Upper lobe of left lung (tissue), 6 donors: Measurements from ENCODE around the gene WARS2. TPM values are rescaled to one million over a fixed set of nuclear protein-coding genes. Genes with fewer than 3 reads are reported as not detected.
"Not testable (repeated sequence)": the region's sequence is repeated elsewhere in the genome, so short reads cannot be mapped to it uniquely, and the experiment has no call there.

Experiments used
- ATAC-seq, 2 donors: fragments of 200-7000 bp; cut with Tn5 transposase; one replicate each; pipeline ENCODE4 v1.9.1; 2022; ENCODE audit warnings: mild to moderate bottlenecking in 2 of 2, moderate library complexity in 2 of 2; ENCODE audit not compliant: low FRiP score in 2 of 2
- DNase-seq, 2 donors: peaks; one replicate each; pipeline ENCODE4 v3.0.0-alpha.2; 2019 to 2020
- H3K27ac ChIP-seq, 4 donors: fragments of 200-600 bp; sonication (generic); one replicate each; pipeline ENCODE4 v1.5.1; 2016 to 2019
- H3K27me3 ChIP-seq, 4 donors: fragments of 200-600 bp; sonication (generic); one replicate each; pipeline ENCODE4 v1.5.1; 2017 to 2019
- H3K36me3 ChIP-seq, 4 donors: fragments of 200-600 bp; sonication (generic); one replicate each; pipeline ENCODE4 v1.5.1; 2016 to 2019
- H3K4me1 ChIP-seq, 4 donors: fragments of 200-600 bp; sonication (generic); one replicate each; pipeline ENCODE4 v1.5.1; 2018 to 2019
- H3K4me3 ChIP-seq, 4 donors: fragments of 200-600 bp; sonication (generic); one replicate each; pipeline ENCODE4 v1.5.1; 2017 to 2019; ENCODE audit warnings: mild to moderate bottlenecking in 2 of 4, moderate library complexity in 1 of 4
- H3K9me3 ChIP-seq, 4 donors: fragments of 200-600 bp; sonication (generic); one replicate each; pipeline ENCODE4 v1.5.1; 2018 to 2019
- EP300 ChIP-seq, 4 donors: sonication (generic); formaldehyde crosslinking; IDR thresholded peaks; one replicate each; pipeline ENCODE4 v1.5.1; 2017; ENCODE audit warnings: antibody characterized with exemption in 4 of 4, control low read depth in 2 of 4
- POLR2A ChIP-seq, 4 donors: fragments of 450-650 bp; IDR thresholded peaks; one replicate each; pipeline ENCODE4 v1.5.1; 2016 to 2017; ENCODE audit warnings: antibody characterized with exemption in 4 of 4, mild to moderate bottlenecking in 2 of 4
- POLR2AphosphoS5 ChIP-seq, 2 donors: sonication (generic); formaldehyde crosslinking; IDR thresholded peaks; one replicate each; pipeline ENCODE4 v1.5.1; 2017; ENCODE audit warnings: antibody characterized with exemption in 2 of 2
- WGBS, 2 donors: methylation state at CpG; one replicate each; pipeline ENCODE4 v1.1.5; 2017 to 2018; 5-methylcytosine and 5-hydroxymethylcytosine counted together
- total RNA-seq, 6 donors: library from RNA; depleted of rRNA in 4 of 6; stranded (reverse); fragments of >200 nt in 4 of 6; gene quantifications; one replicate each; pipeline versions ENCODE4 v1.1.0 to v1.2.1, GENCODE V29; 2016 to 2021
- TF ChIP-seq, protein P1 (sequence below), 6 experiments: fragments of 450-650 bp in 4 of 6; fragments of 200-600 bp in 2 of 6; sonication (generic) in 2 of 6; IDR thresholded peaks; one replicate each; pipeline ENCODE4 v1.5.1; 2016 to 2019; ENCODE audit warnings: antibody characterized with exemption in 6 of 6
- donor health status: DM: no; HTN: no; CAD: no; lungs with moderate emphysema.
- donor health status: DM: no; HTN: yes; CAD: no; lungs with severe emphysema.

WARS2 gene
- total RNA-seq, 6 donors from 2014 or later: 6.3 to 20.5 (median 13.5) TPM

DNA sequence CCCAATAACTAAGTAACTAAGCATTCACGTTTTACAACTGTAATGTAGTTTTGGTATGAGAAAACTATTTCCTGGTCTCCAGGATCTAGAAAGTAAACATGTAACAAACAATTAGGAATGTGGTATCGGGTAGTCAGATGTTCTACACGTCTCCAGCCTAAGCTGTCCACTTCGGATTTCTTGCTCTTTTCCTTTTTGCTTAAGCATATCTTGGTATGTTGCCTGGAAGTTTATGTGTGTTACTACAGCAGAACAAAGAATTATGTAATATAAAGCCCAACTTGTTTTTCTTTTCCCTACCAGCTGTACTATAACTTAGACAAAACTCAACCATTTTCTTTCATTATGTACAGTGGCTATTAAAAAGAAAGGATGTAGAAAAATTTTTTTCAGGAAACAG is 20.4 kb upstream of the WARS2 start:
- Histone ChIP-seq H3K9me3 (no peaks in the 10 kb centered on the region), H3K4me1 (peaks cover 0 to 6% (median 0%) of the 10 kb centered on the region in 4 donors), H3K36me3 (peaks cover 0 to 48% (median 11%) of the 10 kb centered on the region in 4 donors), H3K4me3 (no peak overlapping the region), H3K27me3 (no peaks in the 10 kb centered on the region), H3K27ac (peak overlapping the region in 1 of 4 donors; percentile 28)
- peak in 1 of 2 donors; percentile 47 for ATAC-seq
- DNase-seq: no peak
- TF ChIP-seq EP300 (IDR thresholded peaks at IDR 0.05) (no peak), POLR2A (IDR thresholded peaks at IDR 0.05) (no peak), POLR2AphosphoS5 (IDR thresholded peaks at IDR 0.05) (no peak)
- TF ChIP-seq, protein P1, sequence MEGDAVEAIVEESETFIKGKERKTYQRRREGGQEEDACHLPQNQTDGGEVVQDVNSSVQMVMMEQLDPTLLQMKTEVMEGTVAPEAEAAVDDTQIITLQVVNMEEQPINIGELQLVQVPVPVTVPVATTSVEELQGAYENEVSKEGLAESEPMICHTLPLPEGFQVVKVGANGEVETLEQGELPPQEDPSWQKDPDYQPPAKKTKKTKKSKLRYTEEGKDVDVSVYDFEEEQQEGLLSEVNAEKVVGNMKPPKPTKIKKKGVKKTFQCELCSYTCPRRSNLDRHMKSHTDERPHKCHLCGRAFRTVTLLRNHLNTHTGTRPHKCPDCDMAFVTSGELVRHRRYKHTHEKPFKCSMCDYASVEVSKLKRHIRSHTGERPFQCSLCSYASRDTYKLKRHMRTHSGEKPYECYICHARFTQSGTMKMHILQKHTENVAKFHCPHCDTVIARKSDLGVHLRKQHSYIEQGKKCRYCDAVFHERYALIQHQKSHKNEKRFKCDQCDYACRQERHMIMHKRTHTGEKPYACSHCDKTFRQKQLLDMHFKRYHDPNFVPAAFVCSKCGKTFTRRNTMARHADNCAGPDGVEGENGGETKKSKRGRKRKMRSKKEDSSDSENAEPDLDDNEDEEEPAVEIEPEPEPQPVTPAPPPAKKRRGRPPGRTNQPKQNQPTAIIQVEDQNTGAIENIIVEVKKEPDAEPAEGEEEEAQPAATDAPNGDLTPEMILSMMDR (IDR thresholded peaks at IDR 0.05): no peak
- 34 to 46% methylated on average over 4 of the region's 4 CpGs for WGBS, 2 donors

DNA sequence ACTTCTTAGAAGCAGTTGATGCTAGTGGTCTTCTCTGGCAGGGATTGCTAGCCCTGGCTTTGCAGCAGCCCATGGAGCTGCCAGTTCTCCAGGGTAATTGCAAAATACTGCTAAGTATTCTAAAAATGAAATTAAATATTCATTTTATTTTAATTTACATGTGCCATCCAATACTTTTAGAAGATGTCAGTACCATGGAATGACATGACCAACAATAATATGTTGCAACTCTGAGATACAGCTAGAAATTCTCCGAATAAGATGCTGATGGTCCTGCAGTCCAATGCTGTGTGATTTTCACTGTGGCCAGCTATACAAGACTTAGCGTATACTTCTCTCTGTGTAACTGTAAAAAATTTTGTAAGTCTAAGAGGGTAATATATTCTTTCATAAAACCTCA is 20.0 kb upstream of the WARS2 start:
- peaks cover 0 to 48% (median 11%) of the 10 kb centered on the region in 4 donors for H3K36me3 ChIP-seq
- H3K4me1 ChIP-seq: peaks cover 0 to 6% (median 0%) of the 10 kb centered on the region in 4 donors
- H3K4me3 ChIP-seq: no peak overlapping the region
- H3K9me3 ChIP-seq: no peaks in the 10 kb centered on the region
- DNase-seq (no peak), ATAC-seq (peak in 1 of 2 donors; percentile 48)
- TF ChIP-seq POLR2A (IDR thresholded peaks at IDR 0.05): no peak
- WGBS, 2 donors: 89 to 91% methylated on average over 2 of the region's 2 CpGs
- H3K27me3 ChIP-seq: no peaks in the 10 kb centered on the region
- H3K27ac ChIP-seq: peak overlapping the region in 1 of 4 donors; percentile 28

DNA sequence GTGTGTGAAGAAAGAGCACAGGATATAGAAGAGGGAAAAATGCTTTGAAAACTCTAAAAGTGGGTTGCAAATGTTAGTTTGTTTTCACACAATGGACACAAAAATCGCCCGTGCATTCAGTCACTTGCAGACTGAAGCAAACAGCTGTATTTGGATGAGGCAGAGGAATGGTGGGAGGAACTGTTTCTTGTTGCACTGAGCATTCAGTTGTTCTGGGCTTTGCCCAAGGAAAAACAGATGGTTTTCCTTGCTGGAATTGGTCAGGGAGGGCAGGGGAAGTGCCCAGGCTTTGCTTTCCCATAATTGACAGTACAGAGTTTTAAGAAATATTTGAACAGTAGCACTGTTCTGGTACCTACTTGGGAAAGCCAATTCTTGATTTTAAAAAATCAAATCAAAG is 19.5 kb upstream of the WARS2 start:
- no peak overlapping the region for H3K4me3 ChIP-seq
- 79 to 87% methylated on average over 2 of the region's 2 CpGs for WGBS, 2 donors
- DNase-seq (no peak), ATAC-seq (no peak)
- peaks cover 0 to 6% (median 0%) of the 10 kb centered on the region in 4 donors for H3K4me1 ChIP-seq
- H3K9me3 ChIP-seq: no peaks in the 10 kb centered on the region
- no peaks in the 10 kb centered on the region for H3K27me3 ChIP-seq
- no peak for TF ChIP-seq POLR2AphosphoS5 (IDR thresholded peaks at IDR 0.05)
- TF ChIP-seq EP300 (IDR thresholded peaks at IDR 0.05): no peak
- TF ChIP-seq, protein P1 (IDR thresholded peaks at IDR 0.05): no peak
- TF ChIP-seq POLR2A (IDR thresholded peaks at IDR 0.05): no peak
- H3K27ac ChIP-seq: peak overlapping the region in 1 of 4 donors; percentile 28
- peaks cover 0 to 48% (median 11%) of the 10 kb centered on the region in 4 donors for H3K36me3 ChIP-seq

DNA sequence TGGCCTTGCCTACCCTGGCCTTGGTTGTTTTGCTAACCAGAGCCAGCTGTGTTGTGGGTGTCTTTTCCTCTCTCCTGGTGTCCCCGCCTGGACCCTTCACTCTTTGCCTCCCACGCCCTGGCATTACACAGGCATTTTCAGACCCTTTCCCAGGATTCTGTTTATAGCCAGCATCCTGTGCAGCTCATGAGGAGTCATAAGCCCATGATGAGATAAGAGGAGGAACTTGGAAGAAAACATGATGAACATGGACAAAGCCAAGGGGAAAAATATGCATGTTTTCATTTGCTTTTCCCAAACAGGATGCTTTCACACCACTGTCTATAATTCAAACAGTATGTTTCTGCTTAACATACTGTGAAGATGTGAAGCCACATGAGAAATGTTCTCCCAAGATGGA is 18.7 kb upstream of the WARS2 start:
- H3K27ac ChIP-seq: peak overlapping the region in 1 of 4 donors; percentile 23
- H3K27me3 ChIP-seq: no peaks in the 10 kb centered on the region
- DNase-seq (no peak), ATAC-seq (peak in 1 of 2 donors; percentile 10)
- TF ChIP-seq POLR2A (IDR thresholded peaks at IDR 0.05): no peak
- TF ChIP-seq, protein P1 (IDR thresholded peaks at IDR 0.05): no peak
- TF ChIP-seq POLR2AphosphoS5 (IDR thresholded peaks at IDR 0.05): no peak
- TF ChIP-seq EP300 (IDR thresholded peaks at IDR 0.05): no peak
- H3K36me3 ChIP-seq: peaks cover 0 to 47% (median 10%) of the 10 kb centered on the region in 4 donors
- H3K4me1 ChIP-seq: peaks cover 0 to 6% (median 0%) of the 10 kb centered on the region in 4 donors
- 64 to 83% methylated on average over 2 of the region's 2 CpGs for WGBS, 2 donors
- no peaks in the 10 kb centered on the region for H3K9me3 ChIP-seq
- H3K4me3 ChIP-seq: no peak overlapping the region

DNA sequence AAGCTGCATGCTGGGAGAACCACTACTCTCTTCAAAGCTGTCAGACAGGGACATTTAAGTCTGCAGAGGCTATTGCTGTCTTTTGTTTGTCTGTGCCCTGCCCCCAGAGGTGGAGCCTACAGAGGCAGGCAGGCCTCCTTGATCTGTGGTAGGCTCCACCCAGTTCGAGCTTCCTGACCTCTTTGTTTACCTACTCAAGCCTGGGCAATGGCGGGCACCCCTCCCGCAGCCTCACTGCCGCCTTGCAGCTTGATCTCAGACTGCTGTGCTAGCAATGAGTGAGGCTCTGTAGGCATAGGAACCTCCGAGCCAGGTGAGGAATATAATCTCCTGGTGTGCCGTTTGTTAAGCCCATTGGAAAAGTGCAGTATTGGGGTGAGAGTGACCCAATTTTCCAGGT is 16.3 kb upstream of the WARS2 start:
- not testable (repeated sequence) for H3K9me3 ChIP-seq, H3K27ac ChIP-seq, H3K4me1 ChIP-seq, H3K27me3 ChIP-seq, H3K4me3 ChIP-seq, DNase-seq, ATAC-seq
- peaks cover 0 to 40% (median 8%) of the 10 kb centered on the region in 4 donors for H3K36me3 ChIP-seq
- 99 to 100% methylated on average over 1 to 6 of the region's 6 CpGs for WGBS, 2 donors

DNA sequence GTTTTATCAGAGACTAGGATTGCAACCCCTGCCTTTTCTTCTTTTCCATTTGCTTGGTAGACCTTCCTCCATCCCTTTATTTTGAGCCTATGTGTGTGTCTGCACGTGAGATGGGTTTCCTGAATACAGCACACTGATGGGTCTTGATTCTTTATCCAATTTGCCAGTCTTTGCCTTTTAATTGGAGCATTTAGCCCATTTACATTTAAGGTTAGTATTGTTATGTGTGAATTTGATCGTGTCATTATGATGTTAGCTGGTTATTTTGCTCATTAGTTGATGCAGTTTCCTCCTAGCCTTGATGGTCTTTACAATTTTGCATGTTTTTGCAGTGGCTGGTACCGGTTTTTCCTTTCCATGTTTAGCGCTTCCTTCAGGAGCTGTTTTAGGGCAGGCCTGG is 14.6 kb upstream of the WARS2 start:
- WGBS, 2 donors: 99 to 100% methylated on average over 4 of the region's 4 CpGs
- DNase-seq, H3K9me3 ChIP-seq, H3K4me3 ChIP-seq, H3K27ac ChIP-seq, H3K27me3 ChIP-seq, H3K4me1 ChIP-seq, ATAC-seq: not testable (repeated sequence)
- peaks cover 0 to 30% (median 6%) of the 10 kb centered on the region in 4 donors for H3K36me3 ChIP-seq
